HEK293 (cell line): ENCODE measurements around the gene HNRNPK.

Experiments used
- CTCF ChIA-PET: fragments of 350-600 bp; formaldehyde crosslinking; extraction: SDS; loops from one replicate; lab custom pipeline; 2021; ENCODE audit warnings: antibody characterized with exemption; lab: Yijun Ruan, JAX
- POLR2A ChIA-PET: fragments of 300-600 bp; formaldehyde crosslinking; extraction: SDS; loops from one replicate; lab custom pipeline; 2020; ENCODE audit warnings: antibody characterized with exemption, inconsistent platforms; lab: Yijun Ruan, JAX
- H3K27ac ChIP-seq: fragments of 200-500 bp; sonication (Bioruptor generic); 2 replicates; pipeline ENCODE4 v1.5.1; 2014; ENCODE audit warnings: low read depth, low read length, control low read depth, inconsistent platforms; ENCODE audit errors: extremely low read depth
- H3K36me3 ChIP-seq, 2 experiments: fragments of 200-500 bp in 1 of 2; sonication (Bioruptor generic) in 1 of 2; 1 replicate in 1 of 2; 2 replicates in 1 of 2; pipeline ENCODE4 v1.5.1; 2014 to 2017; ENCODE audit warnings: inconsistent platforms in 2 of 2, low read length in 2 of 2; ENCODE audit not compliant: control insufficient read depth in 2 of 2, insufficient read depth in 1 of 2
- H3K4me1 ChIP-seq: fragments of 200-500 bp; sonication (Bioruptor generic); 2 replicates; pipeline ENCODE4 v1.5.1; 2014; ENCODE audit warnings: mild to moderate bottlenecking, low read length, inconsistent platforms; ENCODE audit not compliant: control insufficient read depth, insufficient read depth
- H3K4me3 ChIP-seq: 2 replicates; pipeline ENCODE4 v1.5.1; 2011; ENCODE audit warnings: low read depth, mild to moderate bottlenecking, control low read depth, low read length, moderate library complexity
- H3K9me3 ChIP-seq: fragments of 200-500 bp; sonication (Bioruptor generic); 2 replicates; pipeline ENCODE4 v1.5.1; 2014; ENCODE audit warnings: low read depth, low read length, inconsistent platforms; ENCODE audit not compliant: control insufficient read depth, insufficient read depth
- MEIS1 ChIP-seq: sonication (generic); formaldehyde crosslinking; IDR thresholded peaks from 2 replicates; pipeline ENCODE4 v1.8.1; 2022; ENCODE audit warnings: missing genetic modification reagents, mild to moderate bottlenecking, borderline replicate concordance
- OSR2 ChIP-seq: fragments of 450-650 bp; formaldehyde crosslinking; IDR thresholded peaks from 2 replicates; pipeline ENCODE4 v1.5.1; 2016; ENCODE audit warnings: missing biosample characterization, missing genetic modification characterization
- YY2 ChIP-seq: fragments of 450-650 bp; formaldehyde crosslinking; IDR thresholded peaks from 2 replicates; pipeline ENCODE4 v1.5.1; 2016; ENCODE audit warnings: missing biosample characterization, missing genetic modification characterization
- ZNF132 ChIP-seq: fragments of 450-650 bp; formaldehyde crosslinking; IDR thresholded peaks from 2 replicates; pipeline ENCODE4 v1.5.1; 2017; ENCODE audit warnings: missing biosample characterization, missing genetic modification characterization, borderline replicate concordance
- ZNF140 ChIP-seq: fragments of 450-650 bp; formaldehyde crosslinking; IDR thresholded peaks from 2 replicates; pipeline ENCODE4 v1.5.1; 2016; ENCODE audit warnings: missing biosample characterization, missing genetic modification characterization
- ZNF155 ChIP-seq: fragments of 450-650 bp; formaldehyde crosslinking; IDR thresholded peaks from 2 replicates; pipeline ENCODE4 v1.5.1; 2016; ENCODE audit warnings: missing biosample characterization, missing genetic modification characterization
- ZNF354C ChIP-seq: fragments of 450-650 bp; formaldehyde crosslinking; IDR thresholded peaks from 2 replicates; pipeline ENCODE4 v1.5.1; 2016; ENCODE audit warnings: missing biosample characterization, missing genetic modification characterization, low read depth, borderline replicate concordance
- ZNF426 ChIP-seq: fragments of 450-650 bp; formaldehyde crosslinking; IDR thresholded peaks from 2 replicates; pipeline ENCODE4 v1.5.1; 2017; ENCODE audit warnings: missing biosample characterization, missing genetic modification characterization, mild to moderate bottlenecking, inconsistent platforms, moderate library complexity
- ZNF600 ChIP-seq: fragments of 450-650 bp; formaldehyde crosslinking; IDR thresholded peaks from 2 replicates; pipeline ENCODE4 v1.5.1; 2016; ENCODE audit warnings: missing biosample characterization, missing genetic modification characterization
- TF ChIP-seq, protein P1 (sequence below): fragments of 450-650 bp; IDR thresholded peaks from 2 replicates; pipeline ENCODE4 v1.5.1; 2018; ENCODE audit warnings: missing biosample characterization, missing genetic modification characterization
- TF ChIP-seq, protein P2 (sequence below): fragments of 450-650 bp; formaldehyde crosslinking; IDR thresholded peaks from 2 replicates; pipeline ENCODE4 v1.5.1; 2017; ENCODE audit warnings: missing biosample characterization, missing genetic modification characterization
- TF ChIP-seq, protein P3 (sequence below): fragments of 450-650 bp; formaldehyde crosslinking; IDR thresholded peaks from 2 replicates; pipeline ENCODE4 v1.5.1; 2016; ENCODE audit warnings: missing biosample characterization, missing genetic modification characterization
- TF ChIP-seq, protein P4 (sequence below): fragments of 450-650 bp; formaldehyde crosslinking; IDR thresholded peaks from 2 replicates; pipeline ENCODE4 v1.5.0; 2017; ENCODE audit warnings: missing biosample characterization, missing genetic modification characterization, borderline replicate concordance
- TF ChIP-seq, protein P5 (sequence below): fragments of 450-650 bp; formaldehyde crosslinking; IDR thresholded peaks from 2 replicates; pipeline ENCODE4 v1.5.1; 2016; ENCODE audit warnings: missing biosample characterization, missing genetic modification characterization
- TF ChIP-seq, protein P6 (sequence below): fragments of 450-650 bp; formaldehyde crosslinking; IDR thresholded peaks from 2 replicates; pipeline ENCODE4 v1.5.1; 2017; ENCODE audit warnings: missing biosample characterization, missing genetic modification characterization
- TF ChIP-seq, protein P7 (sequence below): fragments of 450-650 bp; formaldehyde crosslinking; conservative IDR thresholded peaks from 2 replicates; pipeline ENCODE4 v1.5.1; 2016; ENCODE audit warnings: low read depth, missing biosample characterization, missing genetic modification characterization

The HNRNPK gene

DNA sequence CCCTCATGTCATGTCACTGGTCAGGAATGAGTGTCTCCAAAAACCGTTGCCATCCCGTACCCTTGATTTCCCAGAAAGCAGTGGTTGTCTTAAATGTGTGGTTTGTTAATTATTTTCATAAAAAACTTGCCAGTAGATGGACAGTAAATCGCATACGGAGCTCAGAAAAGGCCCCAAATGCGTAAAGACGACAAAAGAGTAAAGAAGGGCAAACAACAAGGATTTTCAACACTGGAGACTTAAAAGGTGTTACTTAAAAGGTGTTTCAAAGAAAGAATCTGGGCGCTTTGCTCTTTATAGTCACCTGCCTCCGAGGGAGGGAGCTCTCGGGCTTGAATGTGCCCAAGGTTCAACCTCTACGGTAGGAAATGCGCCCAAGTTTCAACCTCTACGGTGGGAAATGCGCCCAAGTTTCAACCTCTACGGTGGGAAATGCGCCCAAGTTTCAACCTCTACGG, 59.5 kb downstream of the HNRNPK start:
- no peaks in the 10 kb centered on the region for H3K9me3 ChIP-seq
- peak overlapping the region; percentile 79 for H3K27ac ChIP-seq
- peaks cover 0 to 5% of the 10 kb centered on the region in 2 experiments; a peak in 2 of 3 replicates for H3K36me3 ChIP-seq
- no peak for TF ChIP-seq YY2 (tag by site-specific recombination)
- TF ChIP-seq, protein P1, sequence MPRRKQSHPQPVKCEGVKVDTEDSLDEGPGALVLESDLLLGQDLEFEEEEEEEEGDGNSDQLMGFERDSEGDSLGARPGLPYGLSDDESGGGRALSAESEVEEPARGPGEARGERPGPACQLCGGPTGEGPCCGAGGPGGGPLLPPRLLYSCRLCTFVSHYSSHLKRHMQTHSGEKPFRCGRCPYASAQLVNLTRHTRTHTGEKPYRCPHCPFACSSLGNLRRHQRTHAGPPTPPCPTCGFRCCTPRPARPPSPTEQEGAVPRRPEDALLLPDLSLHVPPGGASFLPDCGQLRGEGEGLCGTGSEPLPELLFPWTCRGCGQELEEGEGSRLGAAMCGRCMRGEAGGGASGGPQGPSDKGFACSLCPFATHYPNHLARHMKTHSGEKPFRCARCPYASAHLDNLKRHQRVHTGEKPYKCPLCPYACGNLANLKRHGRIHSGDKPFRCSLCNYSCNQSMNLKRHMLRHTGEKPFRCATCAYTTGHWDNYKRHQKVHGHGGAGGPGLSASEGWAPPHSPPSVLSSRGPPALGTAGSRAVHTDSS (tag by site-specific recombination): no peak
- TF ChIP-seq, protein P2, sequence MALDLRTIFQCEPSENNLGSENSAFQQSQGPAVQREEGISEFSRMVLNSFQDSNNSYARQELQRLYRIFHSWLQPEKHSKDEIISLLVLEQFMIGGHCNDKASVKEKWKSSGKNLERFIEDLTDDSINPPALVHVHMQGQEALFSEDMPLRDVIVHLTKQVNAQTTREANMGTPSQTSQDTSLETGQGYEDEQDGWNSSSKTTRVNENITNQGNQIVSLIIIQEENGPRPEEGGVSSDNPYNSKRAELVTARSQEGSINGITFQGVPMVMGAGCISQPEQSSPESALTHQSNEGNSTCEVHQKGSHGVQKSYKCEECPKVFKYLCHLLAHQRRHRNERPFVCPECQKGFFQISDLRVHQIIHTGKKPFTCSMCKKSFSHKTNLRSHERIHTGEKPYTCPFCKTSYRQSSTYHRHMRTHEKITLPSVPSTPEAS (tag by site-specific recombination): no peak
- TF ChIP-seq OSR2 (tag by site-specific recombination): no peak
- TF ChIP-seq, protein P3, sequence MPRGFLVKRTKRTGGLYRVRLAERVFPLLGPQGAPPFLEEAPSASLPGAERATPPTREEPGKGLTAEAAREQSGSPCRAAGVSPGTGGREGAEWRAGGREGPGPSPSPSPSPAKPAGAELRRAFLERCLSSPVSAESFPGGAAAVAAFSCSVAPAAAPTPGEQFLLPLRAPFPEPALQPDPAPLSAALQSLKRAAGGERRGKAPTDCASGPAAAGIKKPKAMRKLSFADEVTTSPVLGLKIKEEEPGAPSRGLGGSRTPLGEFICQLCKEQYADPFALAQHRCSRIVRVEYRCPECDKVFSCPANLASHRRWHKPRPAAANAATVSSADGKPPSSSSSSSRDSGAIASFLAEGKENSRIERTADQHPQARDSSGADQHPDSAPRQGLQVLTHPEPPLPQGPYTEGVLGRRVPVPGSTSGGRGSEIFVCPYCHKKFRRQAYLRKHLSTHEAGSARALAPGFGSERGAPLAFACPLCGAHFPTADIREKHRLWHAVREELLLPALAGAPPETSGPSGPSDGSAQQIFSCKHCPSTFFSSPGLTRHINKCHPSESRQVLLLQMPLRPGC (tag by site-specific recombination): no peak
- no peak for TF ChIP-seq ZNF155 (tag by site-specific recombination)
- TF ChIP-seq, protein P4, sequence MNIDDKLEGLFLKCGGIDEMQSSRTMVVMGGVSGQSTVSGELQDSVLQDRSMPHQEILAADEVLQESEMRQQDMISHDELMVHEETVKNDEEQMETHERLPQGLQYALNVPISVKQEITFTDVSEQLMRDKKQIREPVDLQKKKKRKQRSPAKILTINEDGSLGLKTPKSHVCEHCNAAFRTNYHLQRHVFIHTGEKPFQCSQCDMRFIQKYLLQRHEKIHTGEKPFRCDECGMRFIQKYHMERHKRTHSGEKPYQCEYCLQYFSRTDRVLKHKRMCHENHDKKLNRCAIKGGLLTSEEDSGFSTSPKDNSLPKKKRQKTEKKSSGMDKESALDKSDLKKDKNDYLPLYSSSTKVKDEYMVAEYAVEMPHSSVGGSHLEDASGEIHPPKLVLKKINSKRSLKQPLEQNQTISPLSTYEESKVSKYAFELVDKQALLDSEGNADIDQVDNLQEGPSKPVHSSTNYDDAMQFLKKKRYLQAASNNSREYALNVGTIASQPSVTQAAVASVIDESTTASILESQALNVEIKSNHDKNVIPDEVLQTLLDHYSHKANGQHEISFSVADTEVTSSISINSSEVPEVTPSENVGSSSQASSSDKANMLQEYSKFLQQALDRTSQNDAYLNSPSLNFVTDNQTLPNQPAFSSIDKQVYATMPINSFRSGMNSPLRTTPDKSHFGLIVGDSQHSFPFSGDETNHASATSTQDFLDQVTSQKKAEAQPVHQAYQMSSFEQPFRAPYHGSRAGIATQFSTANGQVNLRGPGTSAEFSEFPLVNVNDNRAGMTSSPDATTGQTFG (tag by site-specific recombination): no peak
- TF ChIP-seq, protein P5, sequence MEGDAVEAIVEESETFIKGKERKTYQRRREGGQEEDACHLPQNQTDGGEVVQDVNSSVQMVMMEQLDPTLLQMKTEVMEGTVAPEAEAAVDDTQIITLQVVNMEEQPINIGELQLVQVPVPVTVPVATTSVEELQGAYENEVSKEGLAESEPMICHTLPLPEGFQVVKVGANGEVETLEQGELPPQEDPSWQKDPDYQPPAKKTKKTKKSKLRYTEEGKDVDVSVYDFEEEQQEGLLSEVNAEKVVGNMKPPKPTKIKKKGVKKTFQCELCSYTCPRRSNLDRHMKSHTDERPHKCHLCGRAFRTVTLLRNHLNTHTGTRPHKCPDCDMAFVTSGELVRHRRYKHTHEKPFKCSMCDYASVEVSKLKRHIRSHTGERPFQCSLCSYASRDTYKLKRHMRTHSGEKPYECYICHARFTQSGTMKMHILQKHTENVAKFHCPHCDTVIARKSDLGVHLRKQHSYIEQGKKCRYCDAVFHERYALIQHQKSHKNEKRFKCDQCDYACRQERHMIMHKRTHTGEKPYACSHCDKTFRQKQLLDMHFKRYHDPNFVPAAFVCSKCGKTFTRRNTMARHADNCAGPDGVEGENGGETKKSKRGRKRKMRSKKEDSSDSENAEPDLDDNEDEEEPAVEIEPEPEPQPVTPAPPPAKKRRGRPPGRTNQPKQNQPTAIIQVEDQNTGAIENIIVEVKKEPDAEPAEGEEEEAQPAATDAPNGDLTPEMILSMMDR (tag by site-specific recombination): no peak
- TF ChIP-seq, all 188 proteins: peak for 0
- Histone ChIP-seq H3K4me1 (peaks cover 2% of the 10 kb centered on the region; the same call in 1 of the 2 replicates), H3K4me3 (peak overlapping the region; percentile 50)
- CTCF ChIA-PET: interaction anchor here (0.6 to 2.1 kb wide), 10 partner anchors 10 to 340 kb away, joined by 3 to 8 read pairs (median 3); no protein-coding TSS in a partner anchor
- POLR2A ChIA-PET: interaction anchor here (0.6 to 1.2 kb wide), 4 partner anchors 8 to 208 kb away, joined by 3 to 4 read pairs (median 3); no protein-coding TSS in a partner anchor

DNA sequence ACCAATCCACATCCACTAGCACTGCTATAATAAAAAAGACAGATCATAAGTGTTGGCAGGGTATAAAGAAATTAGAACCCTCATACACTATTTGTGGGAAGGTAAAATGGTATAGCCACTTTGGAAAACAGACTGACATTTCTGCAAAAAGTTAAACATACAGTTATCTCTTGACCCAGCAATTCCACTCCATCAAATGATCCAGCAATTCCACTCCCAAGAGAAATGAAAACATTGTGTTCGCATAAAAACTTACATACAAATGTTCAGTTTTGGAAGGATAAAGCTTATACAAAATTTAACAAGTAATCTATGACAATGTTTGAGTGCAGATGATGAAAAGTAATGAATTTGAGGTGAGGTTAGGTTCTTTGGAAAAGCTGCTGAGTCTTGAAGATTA, 60.9 kb downstream of the HNRNPK start:
- peaks cover 2% of the 10 kb centered on the region; the same call in 1 of the 2 replicates for H3K4me1 ChIP-seq
- peaks cover 0 to 5% of the 10 kb centered on the region in 2 experiments; a peak in 2 of 3 replicates for H3K36me3 ChIP-seq
- CTCF ChIA-PET: interaction anchor here (0.7 kb wide), 1 partner anchor 11 kb away, joined by 5 read pairs; no protein-coding TSS in a partner anchor
- POLR2A ChIA-PET: interaction anchor here (0.7 kb wide), 1 partner anchor 287 kb away, joined by 3 read pairs; no protein-coding TSS in a partner anchor
- no peak overlapping the region for H3K27ac ChIP-seq
- no peak overlapping the region for H3K4me3 ChIP-seq
- H3K9me3 ChIP-seq: no peaks in the 10 kb centered on the region
- TF ChIP-seq ZNF354C (tag by site-specific recombination): no peak
- no peak for TF ChIP-seq ZNF132 (tag by site-specific recombination)
- peak; percentile 100 for TF ChIP-seq ZNF140
- TF ChIP-seq, protein P6, sequence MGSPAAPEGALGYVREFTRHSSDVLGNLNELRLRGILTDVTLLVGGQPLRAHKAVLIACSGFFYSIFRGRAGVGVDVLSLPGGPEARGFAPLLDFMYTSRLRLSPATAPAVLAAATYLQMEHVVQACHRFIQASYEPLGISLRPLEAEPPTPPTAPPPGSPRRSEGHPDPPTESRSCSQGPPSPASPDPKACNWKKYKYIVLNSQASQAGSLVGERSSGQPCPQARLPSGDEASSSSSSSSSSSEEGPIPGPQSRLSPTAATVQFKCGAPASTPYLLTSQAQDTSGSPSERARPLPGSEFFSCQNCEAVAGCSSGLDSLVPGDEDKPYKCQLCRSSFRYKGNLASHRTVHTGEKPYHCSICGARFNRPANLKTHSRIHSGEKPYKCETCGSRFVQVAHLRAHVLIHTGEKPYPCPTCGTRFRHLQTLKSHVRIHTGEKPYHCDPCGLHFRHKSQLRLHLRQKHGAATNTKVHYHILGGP (tag by site-specific recombination): no peak
- TF ChIP-seq, protein P7, sequence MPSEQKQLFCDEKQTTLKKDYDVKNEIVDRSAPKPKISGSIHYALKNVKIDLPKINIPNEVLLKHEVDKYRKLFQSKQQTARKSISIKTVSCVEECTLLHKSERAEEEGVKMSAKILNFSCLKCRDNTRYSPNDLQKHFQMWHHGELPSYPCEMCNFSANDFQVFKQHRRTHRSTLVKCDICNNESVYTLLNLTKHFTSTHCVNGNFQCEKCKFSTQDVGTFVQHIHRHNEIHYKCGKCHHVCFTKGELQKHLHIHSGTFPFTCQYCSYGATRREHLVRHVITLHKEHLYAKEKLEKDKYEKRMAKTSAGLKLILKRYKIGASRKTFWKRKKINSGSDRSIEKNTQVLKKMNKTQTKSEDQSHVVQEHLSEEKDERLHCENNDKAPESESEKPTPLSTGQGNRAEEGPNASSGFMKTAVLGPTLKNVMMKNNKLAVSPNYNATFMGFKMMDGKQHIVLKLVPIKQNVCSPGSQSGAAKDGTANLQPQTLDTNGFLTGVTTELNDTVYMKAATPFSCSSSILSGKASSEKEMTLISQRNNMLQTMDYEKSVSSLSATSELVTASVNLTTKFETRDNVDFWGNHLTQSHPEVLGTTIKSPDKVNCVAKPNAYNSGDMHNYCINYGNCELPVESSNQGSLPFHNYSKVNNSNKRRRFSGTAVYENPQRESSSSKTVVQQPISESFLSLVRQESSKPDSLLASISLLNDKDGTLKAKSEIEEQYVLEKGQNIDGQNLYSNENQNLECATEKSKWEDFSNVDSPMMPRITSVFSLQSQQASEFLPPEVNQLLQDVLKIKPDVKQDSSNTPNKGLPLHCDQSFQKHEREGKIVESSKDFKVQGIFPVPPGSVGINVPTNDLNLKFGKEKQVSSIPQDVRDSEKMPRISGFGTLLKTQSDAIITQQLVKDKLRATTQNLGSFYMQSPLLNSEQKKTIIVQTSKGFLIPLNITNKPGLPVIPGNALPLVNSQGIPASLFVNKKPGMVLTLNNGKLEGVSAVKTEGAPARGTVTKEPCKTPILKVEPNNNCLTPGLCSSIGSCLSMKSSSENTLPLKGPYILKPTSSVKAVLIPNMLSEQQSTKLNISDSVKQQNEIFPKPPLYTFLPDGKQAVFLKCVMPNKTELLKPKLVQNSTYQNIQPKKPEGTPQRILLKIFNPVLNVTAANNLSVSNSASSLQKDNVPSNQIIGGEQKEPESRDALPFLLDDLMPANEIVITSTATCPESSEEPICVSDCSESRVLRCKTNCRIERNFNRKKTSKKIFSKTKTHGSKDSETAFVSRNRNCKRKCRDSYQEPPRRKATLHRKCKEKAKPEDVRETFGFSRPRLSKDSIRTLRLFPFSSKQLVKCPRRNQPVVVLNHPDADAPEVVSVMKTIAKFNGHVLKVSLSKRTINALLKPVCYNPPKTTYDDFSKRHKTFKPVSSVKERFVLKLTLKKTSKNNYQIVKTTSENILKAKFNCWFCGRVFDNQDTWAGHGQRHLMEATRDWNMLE (tag by site-specific recombination): no peak
- no peak for TF ChIP-seq ZNF426
- TF ChIP-seq ZNF600 (tag by site-specific recombination): no peak
- no peak for TF ChIP-seq MEIS1 (CRISPR knock-in tag)
